Hepatocyte (in vitro differentiated cells): ENCODE measurements around the gene XXYLT1. TPM values are rescaled to one million over a fixed set of nuclear protein-coding genes. Genes with fewer than 3 reads are reported as not detected.

Experiments used
- DNase-seq: peaks from one replicate; pipeline ENCODE4 v3.0.0-alpha.2; 2016; ENCODE audit warnings: low spot score
- H2AFZ ChIP-seq: fragments of 200-600 bp; sonication (generic); 2 replicates; pipeline ENCODE4 v1.6.0; 2016; ENCODE audit warnings: antibody characterized with exemption, mild to moderate bottlenecking
- H3K27ac ChIP-seq: fragments of 200-600 bp; sonication (generic); 2 replicates; pipeline ENCODE4 v1.5.1; 2016; ENCODE audit warnings: mild to moderate bottlenecking
- H3K27me3 ChIP-seq: fragments of 200-600 bp; sonication (generic); 2 replicates; pipeline ENCODE4 v1.6.1; 2016
- H3K36me3 ChIP-seq: fragments of 200-600 bp; sonication (generic); replicated peaks from 2 replicates; pipeline ENCODE4 v1.5.1; 2016; ENCODE audit warnings: low read depth; ENCODE audit not compliant: insufficient read depth
- H3K4me1 ChIP-seq: fragments of 200-600 bp; sonication (generic); 2 replicates; pipeline ENCODE4 v1.5.1; 2016; ENCODE audit warnings: mild to moderate bottlenecking, moderate library complexity; ENCODE audit not compliant: insufficient read depth
- H3K4me2 ChIP-seq: fragments of 200-600 bp; sonication (generic); 2 replicates; pipeline ENCODE4 v1.6.0; 2016
- H3K4me3 ChIP-seq: fragments of 200-600 bp; sonication (generic); 2 replicates; pipeline ENCODE4 v1.5.1; 2016; ENCODE audit warnings: mild to moderate bottlenecking
- H3K79me2 ChIP-seq: fragments of 200-600 bp; sonication (generic); 2 replicates; pipeline ENCODE4 v1.6.0; 2017; ENCODE audit warnings: mild to moderate bottlenecking
- H3K9me2 ChIP-seq: fragments of 200-600 bp; sonication (generic); replicated peaks from 2 replicates; pipeline ENCODE4 v1.6.0; 2017; ENCODE audit warnings: mild to moderate bottlenecking; ENCODE audit not compliant: insufficient read depth
- H3K9me3 ChIP-seq: fragments of 200-600 bp; sonication (generic); 2 replicates; pipeline ENCODE4 v1.5.1; 2016; ENCODE audit warnings: low read depth, mild to moderate bottlenecking
- H4K20me1 ChIP-seq: fragments of 200-600 bp; sonication (generic); 2 replicates; pipeline ENCODE4 v1.6.0; 2016; ENCODE audit warnings: mild to moderate bottlenecking; ENCODE audit not compliant: insufficient read depth, poor library complexity, severe bottlenecking
- CTCF ChIP-seq: fragments of 200-600 bp; sonication (generic); IDR thresholded peaks from 2 replicates; pipeline ENCODE4 v1.5.1; 2016; ENCODE audit warnings: antibody characterized with exemption, mild to moderate bottlenecking; ENCODE audit not compliant: poor library complexity
- EZH2 ChIP-seq: fragments of 200-600 bp; sonication (generic); IDR thresholded peaks from 2 replicates; pipeline ENCODE4 v1.6.1; 2016; ENCODE audit warnings: antibody characterized with exemption, mild to moderate bottlenecking, borderline replicate concordance
- EZH2phosphoT487 ChIP-seq: fragments of 200-600 bp; sonication (generic); IDR thresholded peaks from one replicate; pipeline ENCODE4 v1.6.1; 2018; ENCODE audit warnings: antibody characterized with exemption, mild to moderate bottlenecking, low read depth, moderate library complexity; ENCODE audit not compliant: unreplicated experiment, severe bottlenecking
- WGBS: methylation state at CpG from one replicate; pipeline ENCODE4 v1.1.6; 2016; ENCODE audit warnings: low lambda C conversion rate; ENCODE audit errors: missing lambda C conversion rate; 5-methylcytosine and 5-hydroxymethylcytosine counted together
- polyA plus RNA-seq: library from polyadenylated mRNA; unstranded; fragments of >200 nt; fragmentation: Nextera tagmentation; extraction: Ambion mirVana; gene quantifications from 2 replicates; pipeline ENCODE4 v1.2.1, GENCODE V29; 2016
- total RNA-seq: library from RNA; depleted of rRNA; stranded (reverse); fragments of >200 nt; gene quantifications from 2 replicates; pipeline ENCODE4 v1.2.3, GENCODE V29; 2014

Gene XXYLT1
- total and polyA plus RNA-seq, 2 experiments from 2014 or later: 20.9 to 25.6 TPM

- TF ChIP-seq EZH2phosphoT487: no peak
Observed at GRCh38 chr3:195145579-195145978, 125.4 kb downstream of the XXYLT1 start.

DNA sequence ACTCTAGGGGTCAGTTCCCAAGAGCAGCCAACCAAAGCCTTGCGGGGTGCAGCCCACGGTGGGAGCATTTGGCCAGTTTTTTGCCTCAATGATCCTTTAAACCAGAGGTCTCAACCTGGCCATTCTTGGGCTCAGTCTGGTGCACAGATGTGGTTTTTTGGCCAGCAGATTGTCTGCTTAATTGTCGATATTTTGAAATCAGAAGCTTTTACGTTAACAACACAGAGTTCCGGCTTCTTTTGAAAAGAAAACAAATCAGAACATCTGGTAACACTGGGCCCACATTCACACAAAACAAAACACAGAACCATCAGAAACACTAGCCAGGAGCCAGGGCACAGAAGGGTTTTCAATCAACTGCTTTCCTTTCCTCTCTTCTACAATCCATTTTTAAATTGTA, 127.7 kb downstream of the XXYLT1 start:
- no peaks in the 10 kb centered on the region for H3K27me3 ChIP-seq
- H3K36me3 ChIP-seq: no peaks in the 10 kb centered on the region
- no peaks in the 10 kb centered on the region for H3K9me2 ChIP-seq
- H3K4me3 ChIP-seq: no peak overlapping the region
- no peaks in the 10 kb centered on the region for H3K9me3 ChIP-seq
- no peak overlapping the region for H2AFZ ChIP-seq
- no peak overlapping the region for H3K27ac ChIP-seq
- no peaks in the 10 kb centered on the region for H3K4me1 ChIP-seq
- H3K79me2 ChIP-seq: no peaks in the 10 kb centered on the region
- H3K4me2 ChIP-seq: no peak overlapping the region
- WGBS: 78% methylated on average over 5 of the region's 5 CpGs
- no peak for TF ChIP-seq EZH2phosphoT487
- no peak for TF ChIP-seq CTCF
- no peak for TF ChIP-seq EZH2
- H4K20me1 ChIP-seq: no peaks in the 10 kb centered on the region
- no peak for DNase-seq

More at GRCh38 chr3:195145579-195145978, 125.4 kb downstream of the XXYLT1 start:
- Histone ChIP-seq H3K9me2 (no peaks in the 10 kb centered on the region), H3K36me3 (no peaks in the 10 kb centered on the region), H3K4me3 (no peak overlapping the region), H2AFZ (no peak overlapping the region), H3K27me3 (no peaks in the 10 kb centered on the region), H3K79me2 (no peaks in the 10 kb centered on the region), H3K27ac (no peak overlapping the region), H3K9me3 (no peaks in the 10 kb centered on the region), H3K4me1 (peaks cover 8% of the 10 kb centered on the region), H4K20me1 (no peaks in the 10 kb centered on the region), H3K4me2 (no peak overlapping the region)
- DNase-seq: no peak
- 96% methylated on average over 12 of the region's 12 CpGs for WGBS

DNA sequence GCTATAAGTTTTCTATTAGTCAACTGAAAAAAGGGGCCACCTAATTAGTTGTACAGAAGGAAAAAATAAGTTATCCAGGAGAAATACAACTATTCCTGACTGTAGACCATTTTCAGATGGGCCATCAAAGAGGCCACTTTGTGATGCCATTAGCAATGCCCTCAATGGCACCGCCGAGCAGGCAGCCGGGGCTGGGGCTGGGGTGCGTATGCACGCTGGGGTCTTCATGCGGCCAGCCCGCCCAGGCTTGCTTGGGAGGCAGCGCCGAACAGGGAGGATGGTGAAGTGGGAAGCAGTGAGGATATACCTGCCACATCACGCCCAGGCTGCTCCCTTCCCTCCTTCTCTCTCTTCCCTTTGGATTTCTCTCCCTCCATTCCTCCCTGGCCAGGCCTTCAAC, 128.4 kb downstream of the XXYLT1 start:
- no peaks in the 10 kb centered on the region for H3K79me2 ChIP-seq
- H3K4me1 ChIP-seq: no peaks in the 10 kb centered on the region
- H3K4me3 ChIP-seq: no peak overlapping the region
- no peaks in the 10 kb centered on the region for H3K9me3 ChIP-seq
- TF ChIP-seq CTCF: no peak
- 98% methylated on average over 10 of the region's 10 CpGs for WGBS
- H3K36me3 ChIP-seq: no peaks in the 10 kb centered on the region
- no peak for DNase-seq
- no peaks in the 10 kb centered on the region for H3K9me2 ChIP-seq
- H2AFZ ChIP-seq: no peak overlapping the region
- no peaks in the 10 kb centered on the region for H3K27me3 ChIP-seq
- no peak overlapping the region for H3K4me2 ChIP-seq
- H4K20me1 ChIP-seq: no peaks in the 10 kb centered on the region
- H3K27ac ChIP-seq: no peak overlapping the region

- Histone ChIP-seq H3K4me2 (no peak overlapping the region), H3K79me2 (no peaks in the 10 kb centered on the region), H3K9me2 (no peaks in the 10 kb centered on the region), H3K4me3 (no peak overlapping the region), H3K9me3 (no peaks in the 10 kb centered on the region), H4K20me1 (no peaks in the 10 kb centered on the region), H2AFZ (no peak overlapping the region), H3K36me3 (no peaks in the 10 kb centered on the region), H3K27ac (no peak overlapping the region), H3K4me1 (no peaks in the 10 kb centered on the region), H3K27me3 (no peaks in the 10 kb centered on the region)
- WGBS: 93% methylated on average over 12 of the region's 12 CpGs
- DNase-seq: no peak
- TF ChIP-seq EZH2: no peak
Observed at GRCh38 chr3:195140816-195141793, 129.9 kb downstream of the XXYLT1 start.
